ENCODE measurements around the gene TMEM121. TPM values are rescaled to one million over a fixed set of nuclear protein-coding genes. Genes with fewer than 3 reads are reported as not detected.

TMEM121 gene
- total and polyA plus RNA-seq, 12 donors: 0.93 to 2.6 (median 1.7) TPM

GRCh38 chr14:105490267-105490571, 36.2 kb upstream of the TMEM121 start:
- peak in 1 of 8 donors; percentile 0 for ATAC-seq
- H3K27ac ChIP-seq: peak overlapping the region; percentile 86 to 100 (median 96)
- H3K9me3 ChIP-seq: no peaks in the 10 kb centered on the region
- WGBS, 2 donors: 0% methylated on average over 30 to 33 of the region's 33 CpGs
- intact Hi-C loops (cut with DNase I): loop anchor here in 5 of 10 donors (1.0 to 5.0 kb wide), 7 partner anchors 19 to 119 kb away; partner anchors contain the start of gene TMEM121 (in 2 of the 5)
- peaks cover 36 to 70% (median 59%) of the 10 kb centered on the region in 9 donors for H3K4me1 ChIP-seq
- peaks cover 0 to 5% (median 0%) of the 10 kb centered on the region in 9 donors for H3K36me3 ChIP-seq
- peak overlapping the region; percentile 47 to 89 (median 72) for H3K4me3 ChIP-seq
- peaks cover 0 to 23% (median 0%) of the 10 kb centered on the region in 7 donors for H3K27me3 ChIP-seq
- peak in 1 of 2 donors; percentile 65 for DNase-seq
- no peak for TF ChIP-seq CTCF (IDR thresholded peaks at IDR 0.05)

GRCh38 chr14:105490572-105491365, 35.6 kb upstream of the TMEM121 start, which contains the start of gene TEDC1:
Gene TEDC1, plus strand, starts transcription at chr14:105491246. Its CDS starts 130 bp downstream, at chr14:105491376.
- no peaks in the 10 kb centered on the region for H3K9me3 ChIP-seq
- H3K27me3 ChIP-seq: peaks cover 0 to 20% (median 0%) of the 10 kb centered on the region in 7 donors
- peaks cover 31 to 70% (median 56%) of the 10 kb centered on the region in 9 donors for H3K4me1 ChIP-seq
- peak within 1 kb of the TSS; percentile 86 to 100 (median 96) for H3K27ac ChIP-seq
- intact Hi-C loops (cut with DNase I): loop anchor here in 5 of 10 donors (1.0 to 5.0 kb wide), 7 partner anchors 20 to 120 kb away; partner anchors contain the start of gene TMEM121 (in 2 of the 5)
- 0% methylated on average over 72 to 94 of the region's 94 CpGs for WGBS, 2 donors
- TF ChIP-seq CTCF (IDR thresholded peaks at IDR 0.05): peak; percentile 66 to 94 (median 83)
- H3K4me3 ChIP-seq: peak within 1 kb of the TSS; percentile 58 to 89 (median 72)
- DNase-seq (peak; percentile 99 to 100), ATAC-seq (peak; percentile 75 to 90 (median 84))
- peaks cover 0 to 5% (median 0%) of the 10 kb centered on the region in 9 donors for H3K36me3 ChIP-seq

GRCh38 chr14:105491366-105491973, 34.9 kb upstream of the TMEM121 start:
- H3K4me1 ChIP-seq: peaks cover 28 to 69% (median 49%) of the 10 kb centered on the region in 9 donors
- H3K27me3 ChIP-seq: peaks cover 0 to 13% (median 0%) of the 10 kb centered on the region in 7 donors
- DNase-seq: peak; percentile 71 to 77
- H3K9me3 ChIP-seq: no peaks in the 10 kb centered on the region
- H3K27ac ChIP-seq: peak overlapping the region in 9 of 10 donors; percentile 75 to 100 (median 89)
- WGBS, 2 donors: 1 to 2% methylated on average over 46 to 53 of the region's 53 CpGs
- ATAC-seq: peak in 2 of 8 donors; percentile 4 to 9
- peak overlapping the region; percentile 40 to 89 (median 68) for H3K4me3 ChIP-seq
- intact Hi-C loops (cut with DNase I): loop anchor here in 4 of 10 donors (2.0 to 5.0 kb wide), 5 partner anchors 21 to 121 kb away; partner anchors contain the start of gene TMEM121 (in 2 of the 4)
- peaks cover 0 to 5% (median 0%) of the 10 kb centered on the region in 9 donors for H3K36me3 ChIP-seq
- no peak for TF ChIP-seq CTCF (IDR thresholded peaks at IDR 0.05)
